SIG-M5 treated with dmso at 0.1 percent for 504 hours (cell line): Measurements from ENCODE around the gene FAM174C.
"Not testable (repeated sequence)": the region's sequence is repeated elsewhere in the genome, so short reads cannot be mapped to it uniquely, and the experiment has no call there.

Source experiments
- DNase-seq: peaks from one replicate; lab custom pipeline; 2025; ENCODE audit not compliant: unreplicated experiment; lab: John Stamatoyannopoulos, UW

FAM174C gene

DNA sequence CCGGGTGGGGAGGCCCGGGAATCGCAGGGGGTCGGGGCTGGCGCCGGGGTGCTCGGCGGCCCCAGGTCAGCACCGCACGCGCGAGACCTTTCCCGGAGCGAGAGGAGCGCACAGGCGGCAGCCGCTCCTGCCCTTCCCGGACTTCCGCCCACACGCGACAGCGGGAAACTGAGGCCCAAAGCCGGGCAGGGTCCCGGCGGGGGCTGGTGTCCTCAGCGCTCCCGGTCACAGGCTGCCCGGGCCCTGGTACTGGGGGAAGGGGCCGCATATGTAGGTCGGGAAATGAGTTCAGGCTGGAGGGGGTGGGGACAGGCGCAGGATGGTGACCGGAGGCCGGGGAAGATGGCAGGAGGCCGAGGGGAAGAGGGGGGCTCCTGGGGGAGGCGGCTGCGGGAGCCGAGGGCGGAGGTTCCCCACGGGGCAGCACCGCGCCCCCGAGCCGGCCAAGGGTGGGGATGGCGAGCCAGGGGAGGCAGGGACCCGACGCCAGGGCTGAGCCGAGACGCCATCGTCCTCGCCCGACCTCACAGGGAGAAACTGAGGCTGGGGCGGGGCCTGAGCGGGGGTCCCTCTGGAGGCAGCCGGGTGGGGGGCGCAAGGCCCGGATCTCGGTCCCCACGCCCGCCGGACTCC lies 38.2 kb upstream of the FAM174C start:
- no peak for DNase-seq

DNA sequence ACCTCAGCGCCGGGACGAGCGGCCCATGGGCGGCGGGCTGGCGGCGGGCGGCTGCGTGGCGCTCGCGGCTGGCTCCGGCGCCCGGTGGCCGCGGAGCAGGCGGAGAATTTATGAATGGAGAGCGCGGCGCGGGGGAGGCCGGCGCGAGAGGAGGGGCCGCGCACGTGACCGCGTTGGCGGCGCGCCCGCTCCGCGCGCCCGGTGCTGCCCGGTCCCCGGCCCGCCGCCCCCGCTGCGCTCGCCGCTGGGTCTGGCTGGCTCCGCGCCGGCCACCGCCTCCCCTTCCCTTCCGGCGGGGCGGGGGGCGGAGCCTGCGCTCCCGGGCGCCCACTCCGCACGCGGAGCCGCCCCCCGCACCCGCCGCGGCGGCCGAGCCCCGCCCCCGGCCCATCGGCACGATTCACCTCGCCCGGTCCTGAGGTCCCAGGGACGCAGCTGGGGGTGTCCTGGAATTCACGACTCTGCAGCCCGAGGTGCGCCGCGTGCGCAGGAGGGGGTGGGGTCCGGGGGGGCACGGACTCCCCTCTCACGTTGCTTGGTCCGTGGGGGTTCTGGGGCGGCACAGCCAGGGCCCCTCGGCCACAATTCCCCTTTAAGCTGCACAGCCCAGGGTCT lies 37.5 kb upstream of the FAM174C start, which contains the start of gene CBARP:
TSS of gene CBARP (minus strand) at position 252 of the 615 bp plus-strand sequence. CDS start 1,905 bp downstream, outside the sequence.
- no peak for DNase-seq

DNA sequence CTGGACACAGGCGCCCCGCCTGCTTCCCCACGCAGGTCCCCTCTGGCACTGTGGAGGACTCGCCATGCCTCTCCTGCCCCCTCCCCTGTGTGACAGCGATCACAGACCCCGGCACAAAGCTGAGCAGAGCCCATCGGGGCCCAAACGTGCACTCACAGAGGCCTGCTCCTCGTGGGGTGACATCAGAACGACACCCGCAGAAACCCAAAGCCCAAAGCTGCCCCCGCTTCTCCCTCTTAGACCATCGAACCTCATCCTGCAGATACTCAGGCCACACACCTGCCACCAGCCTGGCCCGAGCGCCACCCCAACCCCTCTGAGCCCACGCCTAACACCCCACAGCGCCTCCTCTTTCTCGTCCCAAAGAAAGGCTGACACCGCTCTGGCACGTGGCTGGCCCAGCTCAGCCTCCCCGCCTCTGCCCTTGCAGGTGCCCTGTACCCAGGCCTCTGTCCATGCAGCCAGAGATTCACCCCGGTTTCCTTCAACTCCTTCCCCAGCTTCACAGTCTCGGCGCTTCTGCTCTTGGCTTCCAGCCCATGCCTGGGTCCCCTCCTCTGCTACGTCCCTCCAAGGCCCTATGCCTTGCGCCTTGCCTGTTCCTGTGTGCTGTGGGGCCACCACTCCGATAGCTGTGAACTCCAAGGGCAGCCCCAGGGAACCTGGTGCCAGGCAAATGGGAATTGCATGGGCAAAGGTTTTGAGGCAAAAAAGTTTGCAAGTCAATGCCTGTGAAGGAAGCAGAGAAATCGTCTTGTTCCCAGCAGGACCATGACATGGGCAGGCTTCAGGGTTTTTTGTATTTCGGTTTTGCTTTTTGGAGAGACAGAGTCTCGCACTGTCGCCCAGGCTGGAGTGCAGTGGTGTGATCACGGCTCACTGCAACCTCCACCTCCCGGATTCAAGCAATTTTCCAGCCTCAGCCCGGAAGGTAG lies 36.7 kb upstream of the FAM174C start:
- DNase-seq = no peak

DNA sequence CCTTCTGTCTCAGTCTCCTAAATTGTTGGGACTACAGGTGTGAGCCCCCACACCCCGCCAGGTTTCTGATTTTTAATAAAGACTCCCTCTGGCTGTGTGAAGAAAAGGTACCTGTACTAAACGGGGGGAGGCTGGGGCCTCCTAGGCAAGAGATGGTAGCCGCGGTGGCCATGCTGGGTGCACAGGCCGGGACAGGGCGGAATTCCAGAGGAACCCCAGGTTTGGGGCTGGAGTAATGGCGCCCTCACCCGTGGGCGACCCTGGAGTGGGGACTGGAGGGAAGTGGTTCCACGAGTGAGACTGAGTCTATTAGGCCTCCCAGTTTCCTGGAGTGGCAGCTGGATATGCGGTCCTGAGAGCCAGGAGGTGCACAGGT lies 35.9 kb upstream of the FAM174C start:
- no peak for DNase-seq

DNA sequence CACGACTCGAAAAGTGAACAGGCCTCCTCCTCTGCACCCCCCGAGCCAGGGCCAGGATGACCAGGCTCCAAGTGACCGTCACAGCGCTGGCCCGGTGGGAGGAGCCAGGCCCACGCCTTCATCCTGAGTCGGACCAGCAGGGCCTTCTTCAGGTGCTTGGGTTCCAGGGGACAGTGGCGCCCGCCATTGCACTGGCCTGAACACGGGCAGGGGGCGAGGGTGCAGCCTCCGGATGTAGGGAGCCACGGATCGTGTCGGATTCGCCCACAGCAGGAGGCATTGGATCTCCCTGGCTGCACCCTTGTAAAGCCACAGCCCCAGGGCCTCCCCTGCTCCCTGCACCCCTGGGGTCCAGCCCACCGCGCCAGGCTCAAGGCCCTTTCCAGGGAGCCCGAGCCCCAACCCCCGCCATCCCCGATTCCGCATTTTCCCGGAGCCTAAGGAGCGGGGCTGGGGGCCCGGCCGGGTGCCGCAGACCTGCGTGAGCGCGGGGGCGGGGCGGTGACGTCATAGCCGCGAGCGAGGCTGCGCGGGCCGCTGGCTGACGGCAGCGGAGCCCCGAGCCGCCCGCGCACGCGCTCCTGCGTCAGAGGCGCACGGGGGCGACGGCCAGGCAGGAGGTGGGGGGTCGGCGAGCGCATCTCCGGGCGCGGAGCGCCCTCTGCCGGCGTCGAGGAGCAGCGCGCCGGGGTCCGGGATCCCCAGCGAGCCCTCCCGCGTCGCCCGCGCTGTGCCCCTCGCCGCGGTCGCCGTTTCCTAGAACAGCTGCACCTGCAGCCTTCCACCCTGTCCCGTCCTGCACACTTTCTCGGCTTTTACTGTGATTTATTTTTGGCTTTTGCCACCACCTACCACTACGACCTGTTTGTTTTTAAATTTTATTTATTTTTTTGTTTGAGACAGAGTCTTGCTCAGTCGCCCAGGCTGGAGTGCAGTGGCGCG lies 35.3 kb upstream of the FAM174C start:
- peak; percentile 79 for DNase-seq

DNA sequence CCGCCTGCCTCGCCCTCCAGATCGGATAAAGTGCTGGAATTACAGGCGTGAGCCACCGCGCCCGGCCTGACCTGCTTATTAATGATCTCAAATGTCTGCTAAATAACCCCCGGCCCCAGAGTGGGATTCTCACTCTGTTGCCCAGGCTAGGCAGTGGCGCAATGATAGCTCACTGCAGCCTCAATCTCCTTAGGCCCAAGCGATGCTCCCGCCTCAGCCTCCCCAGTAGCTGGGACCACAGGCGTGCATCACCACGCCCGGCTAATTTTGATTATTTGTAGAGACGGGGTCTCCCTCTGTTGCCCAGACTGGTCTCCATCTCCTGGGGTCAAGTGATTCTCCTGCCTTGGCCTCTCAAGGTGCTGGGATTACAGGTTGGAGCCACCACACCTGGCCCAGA lies 34.4 kb upstream of the FAM174C start:
- DNase-seq = no peak

DNA sequence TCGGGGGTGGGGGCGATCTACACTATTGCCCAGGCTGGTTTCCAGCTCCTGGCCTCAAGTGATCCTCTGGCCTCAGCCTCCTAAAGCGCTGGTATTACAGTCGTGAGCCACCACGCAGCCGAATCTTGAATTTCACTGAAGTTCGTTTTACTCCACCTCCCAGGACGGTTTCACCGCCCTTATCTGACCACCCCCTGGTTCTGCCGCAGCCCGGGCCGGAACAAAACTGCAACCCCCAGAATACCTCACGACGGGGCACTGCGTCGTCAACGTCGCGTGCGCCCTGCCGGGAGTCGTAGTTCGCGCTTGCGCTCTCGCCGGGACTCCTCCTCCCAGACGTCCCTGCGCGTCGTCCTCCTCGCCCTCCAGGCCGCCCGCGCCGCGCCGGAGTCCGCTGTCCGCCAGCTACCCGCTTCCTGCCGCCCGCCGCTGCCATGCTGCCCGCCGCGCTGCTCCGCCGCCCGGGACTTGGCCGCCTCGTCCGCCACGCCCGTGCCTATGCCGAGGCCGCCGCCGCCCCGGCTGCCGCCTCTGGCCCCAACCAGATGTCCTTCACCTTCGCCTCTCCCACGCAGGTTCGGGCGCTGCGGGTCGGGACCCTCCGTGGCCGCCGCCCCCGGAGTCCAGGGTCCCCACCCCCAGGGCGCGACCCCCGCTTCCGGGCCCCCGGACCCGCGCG lies 33.8 kb upstream of the FAM174C start, which contains the start of gene ATP5F1D:
TSS of gene ATP5F1D (plus strand) at position 335 of the 679 bp plus-strand sequence. CDS start at position 435, 100 bp downstream.
- DNase-seq = peak; percentile 87

DNA sequence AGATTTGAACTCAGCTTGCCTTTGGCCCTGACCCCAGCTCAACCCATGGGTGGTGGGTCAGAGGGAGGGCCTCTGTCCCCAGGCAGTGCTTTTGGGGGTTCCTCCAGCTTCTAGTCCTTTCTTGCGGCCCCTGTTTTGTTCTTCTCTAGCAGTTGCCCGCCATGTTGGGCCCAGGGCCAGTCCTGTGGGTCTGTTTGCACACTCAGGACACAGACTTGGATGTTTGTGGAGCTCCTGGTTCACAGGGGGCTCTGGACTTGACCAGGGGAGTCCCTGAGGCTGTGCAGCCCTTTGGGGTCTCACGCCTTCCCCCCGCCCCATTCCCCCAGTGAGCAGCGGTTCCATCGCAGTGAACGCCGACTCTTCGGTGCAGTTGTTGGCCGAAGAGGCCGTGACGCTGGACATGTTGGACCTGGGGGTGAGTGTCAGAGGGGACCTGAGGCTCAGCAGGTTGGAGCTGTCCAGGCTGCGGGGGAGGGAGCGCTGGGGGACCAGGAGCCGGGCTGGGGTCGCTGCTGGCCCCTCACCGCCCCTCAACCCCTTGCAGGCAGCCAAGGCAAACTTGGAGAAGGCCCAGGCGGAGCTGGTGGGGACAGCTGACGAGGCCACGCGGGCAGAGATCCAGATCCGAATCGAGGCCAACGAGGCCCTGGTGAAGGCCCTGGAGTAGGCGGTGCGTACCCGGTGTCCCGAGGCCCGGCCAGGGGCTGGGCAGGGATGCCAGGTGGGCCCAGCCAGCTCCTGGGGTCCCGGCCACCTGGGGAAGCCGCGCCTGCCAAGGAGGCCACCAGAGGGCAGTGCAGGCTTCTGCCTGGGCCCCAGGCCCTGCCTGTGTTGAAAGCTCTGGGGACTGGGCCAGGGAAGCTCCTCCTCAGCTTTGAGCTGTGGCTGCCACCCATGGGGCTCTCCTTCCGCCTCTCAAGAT lies 31.3 kb upstream of the FAM174C start:
- peak; percentile 70 for DNase-seq

DNA sequence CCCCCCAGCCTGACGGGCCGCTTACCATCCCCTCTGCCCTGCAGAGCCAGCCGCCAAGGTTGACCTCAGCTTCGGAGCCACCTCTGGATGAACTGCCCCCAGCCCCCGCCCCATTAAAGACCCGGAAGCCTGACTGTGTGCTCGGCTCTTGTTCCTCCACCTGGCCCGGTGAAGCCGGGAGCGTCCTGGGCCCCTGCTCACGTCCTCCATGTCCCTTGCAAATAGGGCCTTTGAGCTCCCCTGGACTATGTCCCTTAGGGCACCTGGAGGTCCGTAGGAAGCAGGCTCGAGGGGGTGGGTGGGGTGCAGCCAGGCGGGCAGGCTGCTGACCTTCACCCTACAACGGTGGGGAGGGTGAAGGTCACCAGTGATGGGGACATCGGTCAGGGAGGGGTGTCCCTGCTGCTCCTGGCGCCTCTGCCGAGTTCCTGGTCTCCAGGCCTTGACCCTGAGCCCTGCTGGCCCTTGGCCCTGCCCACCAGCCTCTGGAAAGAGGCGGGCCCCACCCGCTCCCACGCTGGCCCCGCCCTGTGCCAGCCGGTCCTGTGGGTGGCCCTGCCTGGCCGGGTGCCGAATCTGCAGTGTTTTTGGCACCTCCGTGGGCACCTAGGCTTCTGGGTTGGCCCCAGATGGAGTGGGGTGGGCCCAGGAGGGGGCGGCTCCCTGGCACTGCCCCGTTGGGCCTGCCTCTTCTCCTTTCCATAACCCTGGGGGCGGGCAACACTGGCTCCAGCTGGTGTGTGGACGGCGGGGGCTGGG lies 30.5 kb upstream of the FAM174C start:
- no peak for DNase-seq

DNA sequence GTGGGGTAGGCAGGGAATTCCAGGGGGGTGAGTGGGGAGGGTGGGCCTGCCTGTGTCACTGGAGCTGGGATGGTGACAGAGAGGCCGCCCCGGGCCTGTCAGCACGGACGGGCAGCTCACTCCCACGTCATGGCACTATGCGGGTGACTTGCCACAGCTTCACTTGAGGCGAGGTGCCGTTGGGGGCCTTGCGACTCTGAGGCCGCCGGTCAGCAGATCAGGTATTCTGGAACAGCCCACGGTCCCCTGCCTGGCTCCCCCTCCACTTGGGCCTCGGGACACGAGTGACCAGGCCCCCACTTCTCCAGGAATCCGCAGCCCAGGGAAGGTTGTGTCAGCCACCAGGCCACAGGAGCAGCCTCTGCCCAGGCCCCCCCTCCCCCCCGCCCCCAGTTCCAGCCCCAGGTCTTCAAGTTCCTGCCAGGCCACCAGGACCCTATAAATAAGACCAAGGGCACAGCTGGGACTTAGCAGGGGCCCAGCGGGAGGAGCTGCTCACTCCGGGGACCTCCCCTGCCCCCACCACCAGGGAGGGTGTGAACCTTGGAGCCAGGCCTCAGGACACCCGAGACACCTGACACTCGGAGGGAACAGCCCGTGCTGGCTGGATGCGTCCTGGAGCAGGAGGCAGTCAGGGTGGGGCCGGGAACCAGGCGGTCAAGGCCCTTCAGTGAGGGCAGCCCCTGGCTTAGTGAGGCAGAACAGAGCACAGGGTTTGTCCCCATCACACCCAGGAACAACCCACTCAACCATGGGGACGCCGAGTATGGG lies 29.7 kb upstream of the FAM174C start:
- no peak for DNase-seq

DNA sequence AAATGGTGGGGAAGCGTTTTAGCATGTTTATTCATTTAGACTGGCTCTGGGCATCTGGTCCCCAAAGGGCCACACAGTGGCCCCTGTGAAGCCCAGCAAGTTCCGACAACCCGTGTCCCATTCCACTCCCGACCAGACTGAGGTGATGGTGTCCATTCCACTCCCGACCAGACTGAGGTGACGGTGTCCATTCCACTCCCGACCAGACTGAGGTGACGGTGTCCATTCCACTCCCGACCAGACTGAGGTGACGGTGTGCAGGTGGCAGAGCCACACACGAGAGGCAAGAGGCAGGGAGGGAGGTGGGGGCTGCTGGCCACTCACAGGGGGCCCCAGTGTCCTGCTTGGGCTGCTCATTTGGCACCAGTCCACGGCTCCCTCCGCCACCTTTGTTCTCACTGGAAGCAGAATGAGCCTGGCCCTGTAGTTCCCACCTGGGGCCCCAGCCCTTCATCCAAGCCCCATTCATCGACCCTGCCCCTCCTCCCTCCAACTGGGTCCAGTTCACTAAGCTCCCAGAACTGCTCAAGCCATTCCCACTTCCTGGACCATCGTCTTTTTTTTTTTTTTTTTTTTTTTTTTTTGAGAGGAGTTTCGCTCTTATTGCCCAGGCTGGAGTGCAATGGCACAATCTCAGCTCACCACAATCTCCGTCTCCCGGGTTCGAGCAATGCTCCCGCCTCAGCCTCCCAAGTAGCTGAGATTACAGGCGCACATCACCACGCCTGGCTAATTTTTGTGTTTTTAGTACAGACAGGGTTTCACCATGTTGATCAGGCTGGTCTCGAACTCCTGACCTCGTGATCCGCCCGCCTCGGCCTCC lies 28.9 kb upstream of the FAM174C start:
- not testable (repeated sequence) for DNase-seq

DNA sequence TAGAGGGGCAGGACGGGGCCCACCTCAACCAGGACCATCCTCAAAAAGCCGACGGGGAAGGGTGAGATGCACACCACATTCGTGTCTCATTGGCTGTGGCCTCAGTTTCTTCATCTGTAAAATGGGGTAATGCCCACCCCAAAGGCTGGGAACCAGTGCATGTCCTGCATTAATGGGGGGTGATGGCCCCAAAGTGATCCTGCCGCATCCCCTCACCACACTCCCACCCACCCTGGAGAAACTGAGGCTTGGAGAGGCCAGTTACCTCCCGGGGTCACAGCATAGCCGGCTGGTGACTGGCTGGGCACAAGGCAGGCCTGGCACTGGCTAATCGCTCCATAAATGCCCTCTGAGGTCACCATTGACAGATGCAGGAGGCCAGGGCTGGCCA lies 27.6 kb upstream of the FAM174C start:
- DNase-seq = no peak

DNA sequence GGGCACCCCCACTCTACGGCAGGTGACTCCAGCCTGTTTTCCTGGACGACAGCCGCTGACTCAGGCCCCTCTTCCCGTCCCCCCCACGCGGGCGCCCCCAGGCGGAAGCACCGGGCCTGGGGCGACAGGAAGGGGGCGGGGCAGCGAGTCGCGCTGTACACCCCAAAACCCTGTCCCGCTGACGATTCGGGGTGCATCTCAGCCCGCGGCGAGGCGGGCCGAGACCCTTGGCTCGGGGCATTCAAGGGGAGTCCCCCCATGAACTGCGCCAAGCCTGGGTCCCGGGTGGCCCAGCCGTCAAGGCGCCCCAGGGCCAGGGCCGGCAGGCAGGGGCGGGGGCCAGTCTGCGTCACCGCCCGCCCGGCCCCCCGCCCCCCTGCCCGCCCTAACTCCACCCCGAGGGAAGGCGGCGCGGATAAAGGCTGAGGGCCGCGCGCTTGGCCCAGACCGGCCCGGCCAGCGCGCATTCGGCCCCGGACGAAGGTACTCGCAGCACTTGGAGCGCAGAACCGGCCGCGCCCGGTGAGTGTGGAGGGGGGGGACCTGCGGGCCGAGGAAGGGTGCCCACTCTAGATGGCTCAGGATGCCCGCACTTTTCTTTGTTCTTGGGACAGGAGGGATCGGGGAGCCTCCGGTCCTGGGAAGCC lies 27.1 kb upstream of the FAM174C start, which contains the start of gene MIDN:
TSS of gene MIDN (plus strand) at position 445 of the 647 bp plus-strand sequence. CDS start 1,714 bp downstream, outside the sequence.
- peak; percentile 67 for DNase-seq

DNA sequence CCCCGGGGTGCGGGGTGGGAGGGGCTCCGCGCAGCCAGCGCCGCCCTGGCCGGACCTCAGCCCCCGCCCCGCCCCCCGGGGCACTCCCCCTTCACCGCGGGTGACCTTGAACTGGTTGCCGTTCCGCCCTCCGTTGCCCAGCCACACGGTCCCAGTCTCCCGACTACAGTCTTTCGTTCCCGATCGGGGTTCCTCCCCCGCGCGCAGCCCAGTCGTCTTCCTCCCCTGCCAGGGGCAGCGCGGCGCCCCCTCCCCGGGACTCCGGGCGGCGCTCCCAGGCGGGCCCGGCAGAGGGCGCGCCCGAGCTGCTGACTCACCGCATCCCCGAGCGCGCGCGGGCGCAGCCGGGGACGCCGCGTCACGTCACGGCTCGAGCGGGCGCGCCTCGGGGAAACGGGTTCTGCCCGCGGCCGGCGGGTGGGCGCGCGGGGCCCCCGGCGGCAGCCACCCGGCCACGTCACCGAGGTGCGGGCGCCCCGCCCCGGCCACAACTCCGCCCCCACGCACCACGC lies 26.5 kb upstream of the FAM174C start:
- peak; percentile 75 for DNase-seq

DNA sequence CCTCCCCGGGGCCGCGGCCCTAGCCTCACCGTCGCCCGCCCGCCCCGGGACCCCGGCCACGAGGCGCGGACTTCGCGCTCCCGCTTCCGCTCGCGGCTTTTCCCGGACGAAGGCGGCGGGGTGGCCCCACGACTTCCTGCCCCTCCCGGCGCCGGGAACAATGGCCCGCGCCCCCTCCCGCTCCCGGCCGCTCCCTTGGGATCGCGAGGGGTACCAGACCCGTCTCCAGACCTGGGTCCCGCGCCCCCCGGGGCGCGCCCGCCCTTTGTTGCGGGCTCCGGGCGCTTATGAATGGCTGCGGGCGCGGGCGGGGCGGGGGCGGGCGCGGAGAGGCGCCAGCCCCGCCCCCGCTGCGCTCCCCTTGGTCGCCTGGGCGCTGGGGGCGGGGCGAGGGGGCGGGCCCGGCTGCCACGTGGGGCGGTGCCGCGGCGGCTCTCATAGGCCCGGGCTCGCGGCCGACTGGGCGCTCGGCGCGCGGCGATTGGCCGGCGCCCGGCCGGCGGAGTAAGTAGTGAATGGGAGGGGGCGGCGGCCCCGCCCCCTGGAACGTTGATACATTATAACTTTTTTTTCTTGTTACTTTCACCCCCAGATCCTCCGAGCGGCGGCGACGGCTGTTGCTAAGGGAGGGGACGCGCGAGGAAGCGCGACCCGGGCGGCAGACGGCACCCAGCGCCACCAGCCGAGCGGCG lies 25.9 kb upstream of the FAM174C start:
- peak; percentile 91 for DNase-seq
